HG03025 (cell line): ENCODE data around the gene GPX4.

Experiments used
- ATAC-seq: cut with Tn5 transposase; IDR thresholded peaks from one replicate; pipeline ENCODE4 v1.9.1; 2021; ENCODE audit warnings: mild to moderate bottlenecking, moderate library complexity; ENCODE audit not compliant: unreplicated experiment, low FRiP score

The GPX4 gene

DNA sequence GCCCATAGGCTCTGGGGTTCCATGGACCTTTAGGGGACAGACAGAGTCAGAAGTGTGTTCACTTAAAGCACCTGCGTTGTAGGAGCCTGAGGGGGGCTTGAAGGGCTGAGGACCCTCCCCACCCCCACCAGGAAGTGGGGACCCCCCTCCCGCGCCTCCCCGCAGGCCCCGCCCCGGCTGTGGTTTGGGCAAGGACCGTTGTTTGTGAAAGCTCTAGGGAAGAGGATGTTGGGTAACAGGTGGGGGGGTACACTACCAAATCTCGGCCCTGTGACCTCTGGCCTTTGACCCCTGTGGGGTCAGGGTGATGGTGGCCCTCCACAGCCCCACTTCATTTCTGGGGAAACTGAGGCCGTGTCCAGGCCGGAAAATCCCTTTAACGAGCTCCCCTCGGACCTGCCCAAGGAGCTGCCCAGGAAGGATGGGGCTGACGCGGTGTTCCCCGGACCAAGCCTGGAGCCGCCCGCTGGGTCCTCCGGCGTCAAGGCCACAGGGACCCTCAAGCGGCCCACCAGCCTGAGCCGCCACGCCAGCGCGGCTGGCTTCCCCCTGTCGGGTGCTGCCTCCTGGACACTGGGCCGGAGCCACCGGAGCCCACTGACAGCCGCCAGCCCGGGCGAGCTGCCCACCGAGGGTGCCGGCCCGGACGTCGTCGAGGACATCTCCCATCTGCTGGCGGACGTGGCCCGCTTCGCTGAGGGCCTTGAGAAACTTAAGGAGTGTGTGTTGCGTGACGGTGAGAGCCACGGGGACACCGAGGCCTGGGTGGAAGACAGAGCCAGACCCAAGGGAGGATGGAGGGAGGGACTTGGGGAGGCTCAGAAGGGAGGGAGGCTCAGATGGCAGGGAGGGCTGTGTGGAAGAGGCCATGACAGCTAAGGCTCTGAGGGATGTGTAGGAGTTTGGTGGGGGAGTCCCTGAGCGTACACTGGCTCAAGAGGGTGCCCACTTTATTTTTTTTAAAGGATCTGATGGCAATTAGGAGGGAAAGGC, 35.5 kb upstream of the GPX4 start:
- no peak for ATAC-seq

- ATAC-seq, result no peak
Observed at GRCh38 chr19:1069009-1069779, 34.6 kb upstream of the GPX4 start.

- ATAC-seq, result no peak
Observed at GRCh38 chr19:1070576-1070930, 33.2 kb upstream of the GPX4 start.

- ATAC-seq, result no peak
Observed at GRCh38 chr19:1070931-1071791, 32.6 kb upstream of the GPX4 start.

GRCh38 chr19:1072371-1073015, 31.3 kb upstream of the GPX4 start:
- ATAC-seq, result no peak

DNA sequence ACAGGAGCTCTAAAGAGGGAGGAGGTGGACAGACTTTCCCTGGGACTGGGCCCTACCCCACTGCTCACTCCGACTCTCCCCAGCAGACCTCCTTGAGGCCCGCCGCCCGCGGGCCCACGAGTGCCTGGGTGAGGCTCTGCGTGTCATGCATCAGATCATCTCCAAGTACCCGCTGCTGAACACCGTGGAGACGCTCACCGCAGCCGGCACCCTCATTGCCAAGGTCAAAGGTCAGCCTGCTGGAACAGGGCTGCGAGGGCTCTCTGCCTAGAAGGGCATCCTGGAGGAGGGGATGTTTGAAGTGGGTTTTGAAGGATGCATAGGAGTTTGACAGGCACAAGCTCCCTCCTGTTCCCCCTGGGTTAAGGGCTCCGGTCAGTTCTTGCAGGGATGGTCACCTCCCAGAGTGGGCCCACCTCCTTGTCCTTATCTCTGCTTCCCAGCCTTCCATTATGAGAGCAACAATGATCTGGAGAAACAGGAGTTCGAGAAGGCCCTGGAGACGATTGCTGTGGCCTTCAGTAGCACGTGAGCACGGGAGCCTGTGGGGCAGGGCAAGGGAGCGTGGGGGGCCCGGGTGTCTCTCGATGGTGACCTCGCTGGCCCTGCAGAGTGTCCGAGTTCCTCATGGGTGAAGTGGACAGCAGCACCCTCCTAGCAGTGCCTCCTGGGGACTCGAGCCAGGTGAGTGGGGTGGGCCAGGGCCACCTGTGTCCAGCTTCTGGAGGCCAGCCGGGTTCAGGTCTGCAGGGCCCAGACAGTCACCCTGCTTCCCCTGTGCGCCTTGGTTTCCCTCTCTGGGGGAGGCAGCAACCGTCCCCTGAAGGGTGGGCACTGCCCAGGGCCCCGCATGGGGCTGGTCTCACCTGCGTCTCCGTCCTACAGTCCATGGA, 30.5 kb upstream of the GPX4 start:
- no peak for ATAC-seq

GRCh38 chr19:1073956-1074517, 29.8 kb upstream of the GPX4 start:
- no peak for ATAC-seq

DNA sequence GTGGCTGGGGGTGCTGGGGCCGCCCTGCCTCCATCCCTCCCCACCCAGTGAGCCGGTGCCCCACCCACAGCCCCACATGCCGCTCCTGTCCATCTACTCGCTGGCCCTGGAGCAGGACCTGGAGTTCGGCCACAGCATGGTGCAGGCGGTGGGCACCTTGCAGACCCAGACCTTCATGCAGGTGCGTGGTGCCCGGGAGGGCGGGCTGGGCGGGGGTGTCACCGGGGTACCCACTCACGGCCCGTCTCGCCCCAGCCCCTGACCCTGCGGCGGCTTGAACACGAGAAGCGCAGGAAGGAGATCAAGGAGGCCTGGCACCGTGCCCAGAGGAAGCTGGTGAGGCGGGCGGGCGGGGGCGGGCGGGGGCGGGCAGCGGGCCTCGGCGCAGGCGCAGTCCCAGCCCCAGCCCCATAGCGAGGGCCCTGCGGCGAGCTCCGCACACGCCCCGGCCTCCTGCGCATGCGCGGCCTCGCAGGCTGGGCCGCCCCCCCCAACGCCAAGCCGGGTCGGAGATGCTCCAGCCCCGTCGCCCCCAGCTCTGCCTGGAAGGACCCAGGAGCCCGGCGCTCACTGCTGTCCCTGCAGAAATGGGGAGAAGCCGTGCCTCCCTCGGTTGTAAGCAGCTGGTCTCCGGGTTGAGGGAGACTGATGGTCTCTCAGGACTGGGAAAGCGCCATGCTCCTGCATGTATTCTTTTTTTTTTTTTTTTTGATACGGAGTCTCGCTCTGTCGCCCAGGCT, 29.1 kb upstream of the GPX4 start:
- peak; percentile 58 for ATAC-seq

DNA sequence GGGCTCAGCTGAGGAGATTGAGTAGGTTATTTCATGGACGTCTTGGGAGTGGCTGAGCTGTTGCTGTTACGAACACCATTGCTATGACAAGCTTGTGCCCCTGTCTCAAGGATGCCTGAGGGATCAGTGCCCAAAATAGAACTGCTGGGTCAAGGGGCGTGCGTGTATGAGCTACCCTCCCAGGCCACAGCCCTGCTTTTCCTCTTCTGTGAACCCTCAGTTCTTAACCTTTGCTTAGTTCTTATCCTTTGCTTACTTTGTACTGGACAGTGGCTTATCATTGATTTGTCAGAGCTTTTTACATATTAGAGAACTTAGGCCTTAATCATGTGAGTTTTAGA, 27.8 kb upstream of the GPX4 start:
- ATAC-seq, result no peak

- no peak for ATAC-seq
Observed at GRCh38 chr19:1076951-1077350, 26.8 kb upstream of the GPX4 start.

- ATAC-seq, result no peak
Observed at GRCh38 chr19:1079566-1080111, 24.2 kb upstream of the GPX4 start.

DNA sequence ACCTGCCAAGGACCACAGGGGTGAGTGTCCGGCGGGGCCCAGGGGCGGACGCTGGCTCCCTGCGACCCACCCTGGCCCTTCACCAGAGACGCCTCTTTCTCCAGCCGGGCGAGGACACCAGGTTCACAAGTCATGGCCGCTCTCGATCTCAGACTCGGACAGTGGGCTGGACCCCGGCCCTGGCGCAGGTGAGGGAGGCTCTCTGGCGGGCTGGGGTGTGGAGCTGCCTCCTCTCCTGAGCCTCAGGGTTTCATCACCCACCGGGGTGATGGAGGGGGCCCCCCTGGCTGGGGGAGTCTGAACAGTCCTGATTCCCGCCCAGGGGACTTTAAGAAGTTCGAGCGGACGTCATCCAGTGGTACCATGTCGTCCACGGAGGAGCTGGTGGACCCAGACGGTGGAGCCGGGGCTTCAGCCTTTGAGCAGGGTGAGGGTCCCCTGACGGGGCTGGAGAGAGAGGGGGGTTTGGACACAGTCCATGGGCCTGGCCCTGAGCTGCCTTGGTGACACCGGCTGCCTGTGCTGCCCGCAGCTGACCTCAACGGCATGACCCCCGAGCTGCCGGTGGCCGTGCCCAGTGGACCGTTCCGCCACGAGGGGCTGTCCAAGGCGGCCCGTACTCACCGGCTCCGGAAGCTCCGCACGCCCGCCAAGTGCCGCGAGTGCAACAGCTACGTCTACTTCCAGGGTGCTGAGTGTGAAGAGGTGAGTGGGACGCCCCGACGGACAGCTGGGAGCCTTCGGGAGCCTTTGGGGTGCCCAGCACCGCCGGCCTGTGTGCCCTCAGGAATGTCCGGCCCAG, 23.2 kb upstream of the GPX4 start:
- ATAC-seq, result no peak

DNA sequence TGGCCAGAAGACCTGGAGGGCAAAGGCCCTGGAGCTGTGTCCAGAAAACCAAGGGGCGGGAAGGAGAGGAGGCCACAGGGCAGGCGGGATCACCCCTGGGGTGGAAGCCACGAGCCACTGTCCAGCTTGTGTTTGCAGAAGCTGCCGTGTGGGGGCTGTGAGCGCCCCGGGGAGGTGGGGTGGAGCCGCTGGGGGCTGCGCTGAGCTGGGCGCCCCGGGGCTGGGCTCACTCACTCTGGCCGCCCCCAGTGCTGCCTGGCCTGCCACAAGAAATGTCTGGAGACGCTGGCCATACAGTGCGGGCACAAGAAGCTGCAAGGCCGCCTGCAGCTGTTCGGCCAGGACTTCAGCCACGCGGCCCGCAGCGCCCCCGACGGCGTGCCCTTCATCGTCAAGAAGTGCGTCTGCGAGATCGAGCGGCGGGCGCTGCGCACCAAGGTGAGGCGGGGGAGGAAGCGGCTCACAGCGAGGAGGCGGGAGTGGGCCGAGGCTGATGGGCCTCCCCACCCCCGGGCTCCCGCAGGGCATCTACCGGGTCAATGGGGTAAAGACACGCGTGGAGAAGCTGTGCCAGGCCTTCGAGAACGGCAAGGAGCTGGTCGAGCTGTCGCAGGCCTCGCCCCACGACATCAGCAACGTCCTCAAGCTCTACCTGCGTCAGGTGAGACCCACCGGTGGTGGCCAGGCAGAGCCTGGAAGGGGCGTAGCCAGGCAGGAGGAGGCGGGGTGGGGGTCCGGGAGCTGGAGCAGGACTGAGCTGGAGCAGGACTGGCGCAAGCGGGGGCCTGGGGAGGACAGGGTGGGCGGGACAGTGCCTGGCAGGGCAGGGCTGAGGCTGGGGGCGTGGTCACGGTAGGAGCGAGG, 22.3 kb upstream of the GPX4 start:
- ATAC-seq, result no peak

GRCh38 chr19:1082165-1082927, 21.4 kb upstream of the GPX4 start:
- no peak for ATAC-seq

- ATAC-seq, result no peak
Observed at GRCh38 chr19:1082928-1083816, 20.6 kb upstream of the GPX4 start.
